Glomerular visceral epithelial cell (primary cell): ENCODE results near the gene PCDH15.
"Not testable (repeated sequence)": the region's sequence is repeated elsewhere in the genome, so short reads cannot be mapped to it uniquely, and the experiment has no call there.

Experiments
- DNase-seq: peaks from one replicate; pipeline ENCODE4 v3.0.0-alpha.2; 2016; ENCODE audit errors: extremely low spot score

PCDH15 gene

GRCh38 chr10:53980210-53980609 is 820.8 kb downstream of the PCDH15 start:
- no peak for DNase-seq

- no peak for DNase-seq
These were observed 822.7 kb downstream of the PCDH15 start for GRCh38 chr10:53978301-53978700.

GRCh38 chr10:53977267-53977666 is 823.8 kb downstream of the PCDH15 start:
- DNase-seq, result no peak

- no peak for DNase-seq
These were observed 843.6 kb downstream of the PCDH15 start for GRCh38 chr10:53957401-53957800.

- no peak for DNase-seq
These were observed 845.9 kb downstream of the PCDH15 start for GRCh38 chr10:53955091-53955490.

GRCh38 chr10:53952698-53953630 is 848.1 kb downstream of the PCDH15 start:
- no peak for DNase-seq

GRCh38 chr10:53939654-53940053 is 861.4 kb downstream of the PCDH15 start:
- DNase-seq, result no peak

GRCh38 chr10:53930648-53931047 is 870.4 kb downstream of the PCDH15 start:
- no peak for DNase-seq

- not testable (repeated sequence) for DNase-seq
These were observed 876.9 kb downstream of the PCDH15 start for GRCh38 chr10:53924051-53924700.

- DNase-seq, result no peak
These were observed 882.3 kb downstream of the PCDH15 start for GRCh38 chr10:53918755-53919154.

GRCh38 chr10:53909791-53910190 is 891.2 kb downstream of the PCDH15 start:
- no peak for DNase-seq

GRCh38 chr10:53904506-53905241 is 896.4 kb downstream of the PCDH15 start:
- DNase-seq, result no peak

GRCh38 chr10:53903756-53904155 is 897.3 kb downstream of the PCDH15 start:
- DNase-seq, result no peak

GRCh38 chr10:53899463-53900160 is 901.4 kb downstream of the PCDH15 start:
- no peak for DNase-seq

GRCh38 chr10:53898532-53898931 is 902.5 kb downstream of the PCDH15 start:
- DNase-seq, result no peak

GRCh38 chr10:53894145-53894544 is 906.9 kb downstream of the PCDH15 start:
- DNase-seq, result no peak

- DNase-seq, result no peak
These were observed 908.0 kb downstream of the PCDH15 start for GRCh38 chr10:53893061-53893460.

GRCh38 chr10:53886325-53887300 is 914.4 kb downstream of the PCDH15 start:
- no peak for DNase-seq

- DNase-seq, result no peak
These were observed 936.2 kb downstream of the PCDH15 start for GRCh38 chr10:53864846-53865245.

- DNase-seq, result no peak
These were observed 948.4 kb downstream of the PCDH15 start for GRCh38 chr10:53852450-53853175.
